ENCODE results near the gene EDA.

Gene EDA

DNA sequence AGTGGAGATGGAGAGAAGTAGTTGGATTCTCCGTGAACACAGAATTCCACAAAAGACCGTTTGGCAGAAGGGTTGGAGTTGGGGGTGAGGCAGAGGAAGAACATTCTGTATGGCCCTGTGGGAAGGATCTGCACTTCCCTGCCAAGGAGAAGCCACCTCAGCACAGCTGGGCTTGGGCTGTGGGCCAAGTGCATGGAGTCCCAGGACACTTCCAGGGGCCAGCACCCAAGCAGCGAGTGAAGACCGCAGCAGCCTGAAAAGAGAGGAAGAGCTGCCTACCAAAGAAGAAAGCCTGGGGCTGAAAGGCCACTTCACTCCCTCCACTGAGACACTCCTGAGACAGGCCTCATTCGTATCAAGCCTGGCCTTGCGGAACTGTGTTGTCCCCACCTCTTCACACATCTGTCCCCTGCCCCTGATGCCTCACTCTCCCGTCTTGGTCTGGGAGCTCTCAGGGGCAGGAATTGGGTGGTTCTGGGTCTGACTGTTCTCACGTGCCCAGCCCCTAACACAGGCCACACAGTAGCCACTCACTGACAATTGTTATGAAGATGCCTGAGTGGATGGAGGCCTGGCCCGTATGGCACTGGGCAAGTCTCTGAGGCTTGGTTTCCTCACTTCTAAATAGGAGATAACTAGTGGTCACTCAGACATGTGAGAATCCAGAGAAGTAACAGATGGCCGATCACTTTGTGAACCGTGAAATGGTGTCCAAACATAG lies 437.1 kb downstream of the EDA start:
- TF ChIP-seq, protein P1, sequence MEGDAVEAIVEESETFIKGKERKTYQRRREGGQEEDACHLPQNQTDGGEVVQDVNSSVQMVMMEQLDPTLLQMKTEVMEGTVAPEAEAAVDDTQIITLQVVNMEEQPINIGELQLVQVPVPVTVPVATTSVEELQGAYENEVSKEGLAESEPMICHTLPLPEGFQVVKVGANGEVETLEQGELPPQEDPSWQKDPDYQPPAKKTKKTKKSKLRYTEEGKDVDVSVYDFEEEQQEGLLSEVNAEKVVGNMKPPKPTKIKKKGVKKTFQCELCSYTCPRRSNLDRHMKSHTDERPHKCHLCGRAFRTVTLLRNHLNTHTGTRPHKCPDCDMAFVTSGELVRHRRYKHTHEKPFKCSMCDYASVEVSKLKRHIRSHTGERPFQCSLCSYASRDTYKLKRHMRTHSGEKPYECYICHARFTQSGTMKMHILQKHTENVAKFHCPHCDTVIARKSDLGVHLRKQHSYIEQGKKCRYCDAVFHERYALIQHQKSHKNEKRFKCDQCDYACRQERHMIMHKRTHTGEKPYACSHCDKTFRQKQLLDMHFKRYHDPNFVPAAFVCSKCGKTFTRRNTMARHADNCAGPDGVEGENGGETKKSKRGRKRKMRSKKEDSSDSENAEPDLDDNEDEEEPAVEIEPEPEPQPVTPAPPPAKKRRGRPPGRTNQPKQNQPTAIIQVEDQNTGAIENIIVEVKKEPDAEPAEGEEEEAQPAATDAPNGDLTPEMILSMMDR (IDR thresholded peaks at IDR 0.05; ENCODE audit: low read depth, low read length) = no peak
- no peak for DNase-seq (ENCODE audit: low read depth in 2 of 2)
- H3K4me3 ChIP-seq (replicated peaks in 1 of 2; ENCODE audit: low read depth in 2 of 2, low read length in 2 of 2) = no peak overlapping the region

DNA sequence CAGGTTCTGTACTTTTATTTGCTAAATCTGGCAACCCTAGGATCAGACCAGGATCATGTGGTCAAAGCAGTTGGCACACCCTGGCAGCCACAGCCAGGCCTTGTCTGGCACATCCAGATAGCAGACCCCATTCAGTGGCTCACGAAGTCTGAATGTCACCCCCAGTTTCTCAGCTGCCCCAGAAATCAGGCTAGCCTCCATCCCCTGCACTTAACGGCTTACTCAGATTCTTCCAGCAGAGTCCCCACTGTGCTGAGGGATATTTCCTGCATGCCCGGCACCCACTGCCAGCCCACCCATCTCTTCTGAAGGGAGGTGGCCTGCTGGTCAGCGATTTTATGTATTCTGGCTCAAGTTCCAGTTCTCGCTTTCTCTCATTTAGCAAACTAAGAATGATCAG lies 438.5 kb downstream of the EDA start:
- TF ChIP-seq, protein P1 (IDR thresholded peaks at IDR 0.05; ENCODE audit: low read depth, low read length) = no peak
- DNase-seq (ENCODE audit: low read depth in 2 of 2) = no peak
- H3K4me3 ChIP-seq (replicated peaks in 1 of 2; ENCODE audit: low read depth in 2 of 2, low read length in 2 of 2) = no peak overlapping the region

DNA sequence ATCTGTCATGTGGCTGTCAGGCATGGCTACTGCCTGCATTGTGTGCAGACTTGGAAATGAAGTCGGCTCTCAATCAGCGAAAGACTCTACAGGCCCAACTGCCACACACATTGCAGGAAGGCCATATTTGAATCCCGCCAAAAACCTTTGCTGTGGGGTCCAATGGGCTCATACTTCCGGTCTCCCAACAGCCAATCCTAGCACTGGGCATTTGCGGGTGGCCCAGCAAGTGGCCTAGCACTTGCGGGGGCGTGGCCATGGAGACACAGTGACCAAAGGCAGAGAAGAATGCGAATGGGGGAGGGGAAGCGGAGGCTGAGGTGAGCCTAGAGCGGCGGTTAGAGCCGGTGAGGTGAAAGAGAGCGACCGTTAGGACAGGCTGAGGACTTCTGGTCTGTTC lies 446.2 kb downstream of the EDA start, which contains the start of gene OTUD6A:
OTUD6A (plus strand) TSS at position 382 of the 400 bp plus-strand sequence. CDS start 68 bp downstream, outside the sequence.
- TF ChIP-seq, protein P1 (IDR thresholded peaks at IDR 0.05; ENCODE audit: low read depth, low read length) = no peak
- no peak within 1 kb of the TSS for H3K4me3 ChIP-seq (replicated peaks in 1 of 2; ENCODE audit: low read depth in 2 of 2, low read length in 2 of 2)
- no peak for DNase-seq (ENCODE audit: low read depth in 2 of 2)

DNA sequence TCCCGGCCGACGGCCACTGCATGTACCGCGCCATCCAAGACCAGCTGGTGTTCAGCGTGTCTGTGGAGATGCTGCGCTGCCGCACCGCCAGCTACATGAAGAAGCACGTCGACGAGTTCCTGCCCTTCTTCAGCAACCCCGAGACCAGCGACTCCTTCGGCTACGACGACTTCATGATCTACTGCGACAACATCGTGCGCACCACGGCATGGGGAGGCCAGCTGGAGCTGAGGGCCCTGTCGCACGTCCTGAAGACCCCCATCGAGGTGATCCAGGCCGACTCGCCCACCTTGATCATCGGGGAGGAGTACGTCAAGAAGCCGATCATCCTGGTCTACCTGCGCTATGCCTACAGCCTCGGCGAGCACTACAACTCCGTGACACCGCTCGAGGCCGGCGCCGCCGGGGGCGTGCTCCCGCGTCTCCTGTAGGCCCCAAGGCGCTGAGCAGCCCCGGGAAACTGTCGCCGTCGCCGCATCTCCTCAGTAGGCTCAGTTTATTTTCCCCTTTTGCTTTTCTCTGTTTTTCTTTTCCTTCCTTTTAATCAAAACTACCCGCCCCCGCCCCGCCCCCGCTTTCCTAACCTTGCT lies 447.1 kb downstream of the EDA start:
- TF ChIP-seq, protein P1 (IDR thresholded peaks at IDR 0.05; ENCODE audit: low read depth, low read length) = no peak
- H3K4me3 ChIP-seq (replicated peaks in 1 of 2; ENCODE audit: low read depth in 2 of 2, low read length in 2 of 2) = no peak overlapping the region
- DNase-seq (ENCODE audit: low read depth in 2 of 2) = no peak

DNA sequence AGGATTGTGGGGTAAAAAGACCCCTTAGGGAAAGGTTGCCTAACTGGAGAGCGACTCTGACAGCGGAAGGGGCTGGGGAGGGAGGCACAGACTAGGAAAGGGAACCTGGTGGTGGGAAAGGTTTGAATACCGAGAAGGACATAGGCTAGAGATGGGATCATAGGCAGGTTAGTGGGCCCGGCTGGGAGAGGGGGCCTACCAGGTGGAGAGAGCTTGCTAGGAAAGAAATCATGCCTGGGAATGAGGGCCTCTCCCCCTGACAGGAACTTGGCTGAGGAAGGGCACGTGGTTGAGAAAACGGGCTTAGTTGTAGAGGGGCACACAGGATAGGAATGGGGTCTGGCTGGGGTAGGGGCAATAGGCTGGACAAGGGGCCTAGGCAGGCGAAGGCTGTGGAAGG lies 450.7 kb downstream of the EDA start:
- DNase-seq (ENCODE audit: low read depth in 2 of 2) = no peak
- H3K4me3 ChIP-seq (replicated peaks in 1 of 2; ENCODE audit: low read depth in 2 of 2, low read length in 2 of 2) = no peak overlapping the region
- TF ChIP-seq, protein P1 (IDR thresholded peaks at IDR 0.05; ENCODE audit: low read depth, low read length) = no peak

DNA sequence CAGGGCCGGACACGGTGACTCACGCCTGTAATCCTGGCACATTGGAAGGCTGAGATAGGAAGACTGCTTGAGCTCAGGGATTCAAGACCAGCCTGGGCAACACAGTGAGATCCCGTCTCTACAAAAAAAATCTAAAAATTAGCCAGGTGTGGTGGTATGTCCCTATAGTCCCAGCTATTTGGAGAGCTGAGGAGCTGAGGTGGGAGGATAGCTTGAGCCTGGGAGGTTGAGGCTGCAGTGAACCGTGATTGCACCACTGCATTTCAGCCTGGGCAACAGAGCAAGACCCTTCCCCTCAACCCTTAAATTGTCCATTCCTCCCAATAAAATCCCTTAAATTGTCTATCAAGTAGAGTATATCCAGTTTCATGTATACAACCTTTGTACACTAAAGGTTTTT lies 463.4 kb downstream of the EDA start:
- TF ChIP-seq, protein P1 (IDR thresholded peaks at IDR 0.05; ENCODE audit: low read depth, low read length) = no peak
- DNase-seq (ENCODE audit: low read depth in 2 of 2) = no peak
- H3K4me3 ChIP-seq (replicated peaks in 1 of 2; ENCODE audit: low read depth in 2 of 2, low read length in 2 of 2) = no peak overlapping the region

Data from cardiac fibroblast (primary cell).